ENCODE data around the gene NEMP1. TPM values are rescaled to one million over a fixed set of nuclear protein-coding genes. Genes with fewer than 3 reads are reported as not detected.

NEMP1 gene
- total and polyA plus RNA-seq, 4 donors = 1.4 to 10.9 (median 3.2) TPM

GRCh38 chr12:57094208-57095160 is 15.9 kb upstream of the NEMP1 start:
- DNase-seq (ENCODE audit: low spot score) = no peak
- Histone ChIP-seq H3K4me3 (ENCODE audit: low read depth in 1 of 3, low read length in 3 of 3) (no peak overlapping the region), H3K9me3 (ENCODE audit: control insufficient read depth in 4 of 4, low read length in 3 of 4) (no peaks in the 10 kb centered on the region), H3K9ac (ENCODE audit: low read depth in 1 of 2, low read length in 2 of 2) (peak overlapping the region in 1 of 2 donors; percentile 48), H3K4me1 (ENCODE audit: control insufficient read depth in 4 of 4, insufficient read depth in 4 of 4, low read length in 3 of 4) (peaks cover 6 to 47% (median 21%) of the 10 kb centered on the region in 4 donors), H3K36me3 (ENCODE audit: control insufficient read depth in 4 of 4, insufficient read depth in 3 of 4, low read depth in 1 of 4, low read length in 3 of 4) (peaks cover 13 to 61% (median 44%) of the 10 kb centered on the region in 4 donors), H3K27me3 (ENCODE audit: control insufficient read depth in 4 of 4, insufficient read depth in 4 of 4, low read length in 3 of 4) (no peaks in the 10 kb centered on the region), H3K27ac (ENCODE audit: low read depth in 1 of 2, low read length in 2 of 2) (peak overlapping the region; percentile 42 to 83)
- TF ChIP-seq RAD21 (IDR thresholded peaks at IDR 0.05) (no peak), EGR1 (IDR thresholded peaks at IDR 0.05; ENCODE audit: low read depth in 2 of 2) (peak in 1 of 2 donors; percentile 0)
- WGBS = 66% methylated on average over 15 of the region's 15 CpGs

GRCh38 chr12:57093415-57094207 is 15.0 kb upstream of the NEMP1 start:
- no peak for DNase-seq (ENCODE audit: low spot score)
- Histone ChIP-seq H3K4me3 (ENCODE audit: low read depth in 1 of 3, low read length in 3 of 3) (no peak overlapping the region), H3K36me3 (ENCODE audit: control insufficient read depth in 4 of 4, insufficient read depth in 3 of 4, low read depth in 1 of 4, low read length in 3 of 4) (peaks cover 13 to 52% (median 37%) of the 10 kb centered on the region in 4 donors), H3K9me3 (ENCODE audit: control insufficient read depth in 4 of 4, low read length in 3 of 4) (no peaks in the 10 kb centered on the region), H3K9ac (ENCODE audit: low read depth in 1 of 2, low read length in 2 of 2) (no peak overlapping the region), H3K27me3 (ENCODE audit: control insufficient read depth in 4 of 4, insufficient read depth in 4 of 4, low read length in 3 of 4) (no peaks in the 10 kb centered on the region), H3K4me1 (ENCODE audit: control insufficient read depth in 4 of 4, insufficient read depth in 4 of 4, low read length in 3 of 4) (peaks cover 6 to 48% (median 22%) of the 10 kb centered on the region in 4 donors), H3K27ac (ENCODE audit: low read depth in 1 of 2, low read length in 2 of 2) (peak overlapping the region; percentile 25 to 83)
- 53% methylated on average over 24 of the region's 24 CpGs for WGBS
- TF ChIP-seq RXRA (IDR thresholded peaks at IDR 0.05) (no peak), HNF4A (conservative IDR thresholded peaks at IDR 0.05) (no peak), HNF4G (IDR thresholded peaks at IDR 0.05) (no peak), CTCF (IDR thresholded peaks at IDR 0.05; ENCODE audit: low read depth, low read length, missing input control) (peak; percentile 45), EGR1 (IDR thresholded peaks at IDR 0.05; ENCODE audit: low read depth in 2 of 2) (peak; percentile 76 to 96), RAD21 (IDR thresholded peaks at IDR 0.05) (peak; percentile 38 to 68)

GRCh38 chr12:57092876-57093414 is 14.4 kb upstream of the NEMP1 start:
- no peak for DNase-seq (ENCODE audit: low spot score)
- Histone ChIP-seq H3K9ac (ENCODE audit: low read depth in 1 of 2, low read length in 2 of 2) (no peak overlapping the region), H3K9me3 (ENCODE audit: control insufficient read depth in 4 of 4, low read length in 3 of 4) (no peaks in the 10 kb centered on the region), H3K36me3 (ENCODE audit: control insufficient read depth in 4 of 4, insufficient read depth in 3 of 4, low read depth in 1 of 4, low read length in 3 of 4) (peaks cover 13 to 46% (median 32%) of the 10 kb centered on the region in 4 donors), H3K27me3 (ENCODE audit: control insufficient read depth in 4 of 4, insufficient read depth in 4 of 4, low read length in 3 of 4) (no peaks in the 10 kb centered on the region), H3K4me1 (ENCODE audit: control insufficient read depth in 4 of 4, insufficient read depth in 4 of 4, low read length in 3 of 4) (peaks cover 9 to 53% (median 27%) of the 10 kb centered on the region in 4 donors), H3K4me3 (ENCODE audit: low read depth in 1 of 3, low read length in 3 of 3) (no peak overlapping the region), H3K27ac (ENCODE audit: low read depth in 1 of 2, low read length in 2 of 2) (peak overlapping the region in 1 of 2 donors; percentile 83)
- 89% methylated on average over 4 of the region's 4 CpGs for WGBS
- TF ChIP-seq SP1 (IDR thresholded peaks at IDR 0.05) = no peak
- TF ChIP-seq CTCF (IDR thresholded peaks at IDR 0.05; ENCODE audit: low read depth, low read length, missing input control) = no peak
- no peak for TF ChIP-seq RAD21 (IDR thresholded peaks at IDR 0.05)
- no peak for TF ChIP-seq RXRA (IDR thresholded peaks at IDR 0.05)
- no peak for TF ChIP-seq FOXA1 (IDR thresholded peaks at IDR 0.05)
- TF ChIP-seq NR2F2 (IDR thresholded peaks at IDR 0.05) = no peak
- TF ChIP-seq YY1 (IDR thresholded peaks at IDR 0.05) = no peak
- TF ChIP-seq FOXA2 (IDR thresholded peaks at IDR 0.05) = no peak
- TF ChIP-seq TAF1 (conservative IDR thresholded peaks at IDR 0.05) = no peak
- TF ChIP-seq ATF3 (IDR thresholded peaks at IDR 0.05) = no peak
- no peak for TF ChIP-seq REST (IDR thresholded peaks at IDR 0.05)
- TF ChIP-seq EGR1 (IDR thresholded peaks at IDR 0.05; ENCODE audit: low read depth in 2 of 2) = no peak
- TF ChIP-seq JUND (IDR thresholded peaks at IDR 0.05) = no peak
- no peak for TF ChIP-seq GABPA (IDR thresholded peaks at IDR 0.05 in 1 of 2, conservative IDR thresholded peaks at IDR 0.05 in 1 of 2)
- no peak for TF ChIP-seq HNF4A (conservative IDR thresholded peaks at IDR 0.05)
- no peak for TF ChIP-seq HNF4G (IDR thresholded peaks at IDR 0.05)

Data from liver (tissue), 9 donors.